Gastroesophageal sphincter (tissue), 3 donors: Measurements from ENCODE around the gene APOL6.

Experiments
- POLR2A ChIP-seq, 2 donors: fragments of 450-650 bp; IDR thresholded peaks; one replicate each; pipeline ENCODE4 v1.6.1; 2017; ENCODE audit warnings: antibody characterized with exemption in 2 of 2, mild to moderate bottlenecking in 2 of 2, moderate library complexity in 1 of 2
- TF ChIP-seq, protein P1 (sequence below), 4 experiments: fragments of 200-600 bp in 2 of 4; fragments of 450-650 bp in 2 of 4; sonication (generic) in 1 of 4; IDR thresholded peaks; one replicate each; pipeline ENCODE4 v1.5.1; 2017 to 2019; ENCODE audit warnings: antibody characterized with exemption in 4 of 4, mild to moderate bottlenecking in 2 of 4, moderate library complexity in 2 of 4

DNA sequence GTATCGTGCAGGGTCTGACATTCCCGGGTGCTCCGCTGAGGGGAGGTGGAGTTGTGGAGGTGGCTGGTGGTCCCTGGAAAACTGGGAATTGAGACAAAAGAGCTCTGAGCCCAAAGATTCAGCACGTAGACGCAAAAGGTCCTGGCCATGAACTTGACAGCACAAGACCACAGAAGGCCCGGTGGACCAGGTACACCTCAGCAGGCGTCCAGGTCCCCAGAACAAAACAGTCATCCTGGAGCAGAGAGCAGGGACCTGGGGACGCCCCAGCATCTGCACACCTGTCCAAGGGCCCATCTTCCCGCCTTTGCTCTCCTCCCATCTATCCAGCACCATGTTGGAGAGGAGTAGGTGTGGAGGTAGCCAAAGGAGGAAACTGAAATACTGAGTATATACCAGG, 17.4 kb upstream of the APOL6 start:
- TF ChIP-seq, protein P1, sequence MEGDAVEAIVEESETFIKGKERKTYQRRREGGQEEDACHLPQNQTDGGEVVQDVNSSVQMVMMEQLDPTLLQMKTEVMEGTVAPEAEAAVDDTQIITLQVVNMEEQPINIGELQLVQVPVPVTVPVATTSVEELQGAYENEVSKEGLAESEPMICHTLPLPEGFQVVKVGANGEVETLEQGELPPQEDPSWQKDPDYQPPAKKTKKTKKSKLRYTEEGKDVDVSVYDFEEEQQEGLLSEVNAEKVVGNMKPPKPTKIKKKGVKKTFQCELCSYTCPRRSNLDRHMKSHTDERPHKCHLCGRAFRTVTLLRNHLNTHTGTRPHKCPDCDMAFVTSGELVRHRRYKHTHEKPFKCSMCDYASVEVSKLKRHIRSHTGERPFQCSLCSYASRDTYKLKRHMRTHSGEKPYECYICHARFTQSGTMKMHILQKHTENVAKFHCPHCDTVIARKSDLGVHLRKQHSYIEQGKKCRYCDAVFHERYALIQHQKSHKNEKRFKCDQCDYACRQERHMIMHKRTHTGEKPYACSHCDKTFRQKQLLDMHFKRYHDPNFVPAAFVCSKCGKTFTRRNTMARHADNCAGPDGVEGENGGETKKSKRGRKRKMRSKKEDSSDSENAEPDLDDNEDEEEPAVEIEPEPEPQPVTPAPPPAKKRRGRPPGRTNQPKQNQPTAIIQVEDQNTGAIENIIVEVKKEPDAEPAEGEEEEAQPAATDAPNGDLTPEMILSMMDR (IDR thresholded peaks at IDR 0.05): no peak
- no peak for TF ChIP-seq POLR2A (IDR thresholded peaks at IDR 0.05)
